ENCODE results near the gene C12orf43. TPM values are rescaled to one million over a fixed set of nuclear protein-coding genes. Genes with fewer than 3 reads are reported as not detected.

C12orf43 gene
- total RNA-seq, 1 donor from 2014 or later: 19.0 TPM

DNA sequence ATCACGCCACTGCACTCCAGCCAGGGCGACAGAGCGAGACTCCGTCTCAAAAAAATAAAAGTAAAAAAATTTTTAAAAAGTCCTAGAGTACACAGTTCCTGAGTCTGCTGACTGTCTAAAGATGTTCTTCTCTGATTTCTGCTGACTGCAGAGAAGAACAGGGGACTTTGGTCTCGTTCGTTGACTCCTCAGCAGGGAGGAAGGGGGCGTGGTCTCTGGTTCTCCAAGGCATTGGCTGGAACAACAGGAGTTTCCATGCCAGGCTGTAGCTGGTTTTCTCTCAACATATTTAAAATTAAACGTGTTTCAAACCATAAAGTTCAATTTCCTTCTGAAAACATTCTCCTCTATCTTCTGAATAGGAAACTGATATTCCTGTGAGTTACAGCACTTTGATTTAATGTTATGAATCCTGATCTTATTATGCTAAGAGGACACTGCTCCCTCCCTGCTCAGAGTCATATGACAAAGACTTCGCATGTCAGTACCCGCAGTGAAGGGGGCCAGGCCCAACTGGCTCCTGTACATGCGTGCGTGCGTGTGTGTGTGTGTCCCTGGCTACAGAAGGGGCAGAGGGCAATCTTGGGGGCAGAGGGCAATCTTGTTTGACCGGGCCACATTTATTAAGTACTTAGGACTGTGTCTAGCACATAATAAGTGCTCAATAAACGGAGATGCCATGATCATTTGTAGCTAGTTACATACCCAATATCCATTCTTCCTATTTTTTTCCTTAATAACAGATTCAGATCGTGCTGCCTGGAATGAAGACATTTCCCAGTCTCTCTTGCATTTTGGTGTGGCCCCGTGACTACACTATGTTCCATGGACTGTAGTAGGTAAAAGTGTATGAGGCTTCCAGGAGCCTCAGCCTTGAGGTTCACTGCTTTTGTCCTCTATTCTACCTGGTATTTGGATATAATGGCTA, 54.4 kb downstream of the C12orf43 start:
- H3K4me3 Mint-ChIP-seq: no peak overlapping the region
- no peaks in the 10 kb centered on the region for H3K27me3 Mint-ChIP-seq (ENCODE audit: low read depth)
- no peaks in the 10 kb centered on the region for H3K4me1 Mint-ChIP-seq
- no peaks in the 10 kb centered on the region for H3K9me3 Mint-ChIP-seq
- no peaks in the 10 kb centered on the region for H3K36me3 Mint-ChIP-seq
- H3K27ac Mint-ChIP-seq: no peak overlapping the region
- TF ChIP-seq, protein P1, sequence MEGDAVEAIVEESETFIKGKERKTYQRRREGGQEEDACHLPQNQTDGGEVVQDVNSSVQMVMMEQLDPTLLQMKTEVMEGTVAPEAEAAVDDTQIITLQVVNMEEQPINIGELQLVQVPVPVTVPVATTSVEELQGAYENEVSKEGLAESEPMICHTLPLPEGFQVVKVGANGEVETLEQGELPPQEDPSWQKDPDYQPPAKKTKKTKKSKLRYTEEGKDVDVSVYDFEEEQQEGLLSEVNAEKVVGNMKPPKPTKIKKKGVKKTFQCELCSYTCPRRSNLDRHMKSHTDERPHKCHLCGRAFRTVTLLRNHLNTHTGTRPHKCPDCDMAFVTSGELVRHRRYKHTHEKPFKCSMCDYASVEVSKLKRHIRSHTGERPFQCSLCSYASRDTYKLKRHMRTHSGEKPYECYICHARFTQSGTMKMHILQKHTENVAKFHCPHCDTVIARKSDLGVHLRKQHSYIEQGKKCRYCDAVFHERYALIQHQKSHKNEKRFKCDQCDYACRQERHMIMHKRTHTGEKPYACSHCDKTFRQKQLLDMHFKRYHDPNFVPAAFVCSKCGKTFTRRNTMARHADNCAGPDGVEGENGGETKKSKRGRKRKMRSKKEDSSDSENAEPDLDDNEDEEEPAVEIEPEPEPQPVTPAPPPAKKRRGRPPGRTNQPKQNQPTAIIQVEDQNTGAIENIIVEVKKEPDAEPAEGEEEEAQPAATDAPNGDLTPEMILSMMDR (IDR thresholded peaks at IDR 0.05; ENCODE audit: unreplicated experiment): no peak
- DNase-seq (ENCODE audit: low spot score in 2 of 2, unreplicated experiment in 2 of 2): no peak

DNA sequence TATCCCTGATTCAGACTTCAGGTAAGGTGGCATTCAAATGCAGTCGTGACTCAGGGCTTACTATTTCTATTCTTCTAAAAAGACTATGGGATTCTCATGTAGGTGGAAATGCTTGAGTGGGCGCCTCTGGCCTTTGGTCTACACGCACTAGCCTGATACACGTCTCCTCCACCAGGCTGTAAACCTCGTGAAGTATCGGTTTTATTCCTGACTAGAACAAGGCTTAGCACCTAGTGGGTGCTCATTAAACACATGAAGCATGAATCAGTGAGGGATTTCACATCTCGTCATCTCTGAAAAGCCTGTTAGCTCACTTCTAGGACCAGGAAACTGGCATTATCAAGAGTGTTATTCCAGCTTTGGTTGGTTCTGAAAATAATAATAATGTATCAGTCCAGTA, 55.6 kb downstream of the C12orf43 start:
- Mint-ChIP-seq H3K27ac (no peak overlapping the region), H3K36me3 (no peaks in the 10 kb centered on the region), H3K27me3 (ENCODE audit: low read depth) (peaks cover 2% of the 10 kb centered on the region), H3K4me1 (no peaks in the 10 kb centered on the region), H3K4me3 (no peak overlapping the region), H3K9me3 (no peaks in the 10 kb centered on the region)
- no peak for DNase-seq (ENCODE audit: low spot score in 2 of 2, unreplicated experiment in 2 of 2)
- TF ChIP-seq, protein P1 (IDR thresholded peaks at IDR 0.05; ENCODE audit: unreplicated experiment): no peak

DNA sequence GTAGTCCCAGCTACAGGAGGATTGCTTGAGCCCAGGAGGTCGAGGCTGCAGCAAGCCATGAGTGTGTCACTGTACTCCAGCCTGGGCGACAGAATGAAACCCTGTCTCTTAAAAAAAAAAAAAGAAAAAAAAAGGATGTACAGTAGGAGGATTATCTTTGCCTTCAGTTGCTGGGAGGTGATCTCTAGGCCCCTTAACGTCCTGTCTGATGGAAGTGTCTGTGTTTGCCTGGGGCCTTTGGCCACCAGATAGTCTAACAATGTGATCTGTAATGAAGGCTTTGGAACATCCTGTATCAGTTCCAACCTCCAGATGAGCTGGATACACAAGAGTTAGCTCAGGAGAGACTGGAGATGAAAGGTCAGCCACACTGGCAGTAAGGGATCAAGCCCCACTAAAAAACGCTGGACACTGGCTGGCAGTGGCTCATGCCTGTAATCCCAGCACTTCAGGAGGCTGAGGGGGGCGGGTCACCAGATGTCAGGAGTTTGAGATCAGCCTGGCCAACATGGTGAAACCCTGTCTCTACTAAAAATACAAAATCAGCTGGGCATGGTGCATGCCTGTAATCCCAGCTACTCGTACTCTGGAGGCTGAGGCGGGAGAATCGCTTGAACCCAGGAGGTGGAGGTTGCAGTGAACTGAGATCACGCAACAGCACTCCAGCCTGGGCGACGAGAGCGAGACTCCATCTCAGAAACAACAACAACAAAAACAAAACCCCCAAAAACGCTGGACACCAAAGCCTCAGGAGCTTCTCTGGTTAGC, 57.0 kb downstream of the C12orf43 start:
- no peak for DNase-seq (ENCODE audit: low spot score in 2 of 2, unreplicated experiment in 2 of 2)
- TF ChIP-seq, protein P1 (IDR thresholded peaks at IDR 0.05; ENCODE audit: unreplicated experiment): no peak
- Mint-ChIP-seq H3K27ac (no peak overlapping the region), H3K27me3 (ENCODE audit: low read depth) (peaks cover 2% of the 10 kb centered on the region), H3K36me3 (no peaks in the 10 kb centered on the region), H3K4me3 (no peak overlapping the region), H3K9me3 (no peaks in the 10 kb centered on the region), H3K4me1 (no peaks in the 10 kb centered on the region)

DNA sequence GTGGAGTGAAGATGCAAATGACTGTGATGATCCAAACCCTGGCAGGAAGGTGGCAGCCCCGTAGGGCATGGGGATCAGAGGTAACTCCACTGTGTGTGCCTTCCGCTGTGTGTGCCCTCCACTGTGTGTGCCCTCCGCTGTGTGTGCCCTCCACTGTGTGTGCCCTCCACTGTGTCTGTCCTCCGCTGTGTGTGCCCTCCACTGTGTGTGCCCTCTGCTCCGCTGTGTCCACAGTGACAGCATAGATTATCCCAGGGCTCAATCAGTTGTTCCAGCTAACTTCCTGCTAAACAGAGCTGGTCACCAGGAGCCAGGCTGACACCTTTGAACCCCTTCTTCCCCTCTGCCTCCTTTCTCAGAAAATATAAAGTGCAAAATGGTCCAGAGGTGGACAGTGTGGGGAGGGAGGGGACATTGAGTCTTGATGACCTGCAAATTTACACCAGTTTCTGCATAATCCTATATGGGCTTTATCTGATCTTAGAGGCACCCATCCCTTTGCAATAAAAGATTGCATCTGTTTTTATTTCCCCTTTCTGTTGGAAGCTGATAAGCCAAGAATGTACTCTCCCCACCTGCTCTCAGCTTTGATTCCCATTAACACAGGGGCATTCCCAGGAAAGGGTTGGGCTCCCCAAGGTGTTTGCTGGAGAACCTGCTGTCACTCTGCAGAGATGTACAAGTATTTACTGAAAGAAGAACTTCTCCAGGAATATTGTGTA, 59.5 kb downstream of the C12orf43 start:
- peaks cover 2% of the 10 kb centered on the region for H3K27me3 Mint-ChIP-seq (ENCODE audit: low read depth)
- TF ChIP-seq, protein P1 (IDR thresholded peaks at IDR 0.05; ENCODE audit: unreplicated experiment): no peak
- no peaks in the 10 kb centered on the region for H3K4me1 Mint-ChIP-seq
- DNase-seq (ENCODE audit: low spot score in 2 of 2, unreplicated experiment in 2 of 2): no peak
- H3K4me3 Mint-ChIP-seq: no peak overlapping the region
- H3K36me3 Mint-ChIP-seq: no peaks in the 10 kb centered on the region
- no peak overlapping the region for H3K27ac Mint-ChIP-seq
- H3K9me3 Mint-ChIP-seq: no peaks in the 10 kb centered on the region

DNA sequence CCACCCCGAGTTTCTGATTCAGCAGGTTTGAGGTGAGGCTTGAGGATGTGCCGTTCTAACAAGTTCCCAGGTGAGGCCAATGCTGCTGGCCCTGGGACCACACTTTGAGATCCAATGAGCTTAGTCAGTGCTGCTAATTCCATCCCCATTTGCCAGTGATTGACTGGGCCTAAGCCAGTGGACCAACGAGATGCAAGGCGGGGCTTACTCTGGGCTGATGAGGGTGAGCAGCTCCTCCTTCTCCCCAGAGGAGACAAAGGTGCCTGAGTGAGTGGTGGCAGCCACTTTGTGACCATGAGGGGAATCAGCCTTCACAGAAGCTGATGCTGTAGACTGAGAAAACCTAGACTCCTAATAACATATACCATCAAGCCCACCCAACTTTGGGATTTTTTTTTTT, 61.1 kb downstream of the C12orf43 start:
- TF ChIP-seq, protein P1 (IDR thresholded peaks at IDR 0.05; ENCODE audit: unreplicated experiment): no peak
- DNase-seq (ENCODE audit: low spot score in 2 of 2, unreplicated experiment in 2 of 2): no peak
- Mint-ChIP-seq H3K27ac (no peak overlapping the region), H3K27me3 (ENCODE audit: low read depth) (peaks cover 2% of the 10 kb centered on the region), H3K9me3 (peaks cover 4% of the 10 kb centered on the region), H3K36me3 (no peaks in the 10 kb centered on the region), H3K4me3 (no peak overlapping the region), H3K4me1 (no peaks in the 10 kb centered on the region)
